Measurements from ENCODE around the gene MGRN1. TPM values are rescaled to one million over a fixed set of nuclear protein-coding genes. Genes with fewer than 3 reads are reported as not detected.

Gene MGRN1
- total RNA-seq, 4 donors from 2014 or later, result 40.3 to 75.6 (median 48.5) TPM

- H3K9me3 ChIP-seq, result no peaks in the 10 kb centered on the region
- TF ChIP-seq CTCF (IDR thresholded peaks at IDR 0.05) (no peak), POLR2A (IDR thresholded peaks at IDR 0.05; ENCODE audit: low read depth) (no peak), EP300 (IDR thresholded peaks at IDR 0.05) (no peak), POLR2AphosphoS5 (IDR thresholded peaks at IDR 0.05) (no peak)
- H3K4me3 ChIP-seq, result no peak overlapping the region
- H3K4me1 ChIP-seq, result peaks cover 26 to 33% (median 30%) of the 10 kb centered on the region in 4 donors
- 93% methylated on average over 36 of the region's 36 CpGs for WGBS
- no peak for DNase-seq (ENCODE audit: extremely low spot score)
- peaks cover 49 to 79% (median 74%) of the 10 kb centered on the region in 4 donors for H3K36me3 ChIP-seq
- H3K27me3 ChIP-seq, result no peaks in the 10 kb centered on the region
- no peak overlapping the region for H3K27ac ChIP-seq (replicated peaks in 1 of 4)
- intact Hi-C loops (cut with DNase I), result no loop called here
These were observed 73.9 kb downstream of the MGRN1 start for GRCh38 chr16:4698321-4699045.

GRCh38 chr16:4699046-4699556 is 74.5 kb downstream of the MGRN1 start:
- peaks cover 24 to 33% (median 28%) of the 10 kb centered on the region in 4 donors for H3K4me1 ChIP-seq
- WGBS, result 94% methylated on average over 17 of the region's 19 CpGs
- no peak for TF ChIP-seq POLR2AphosphoS5 (IDR thresholded peaks at IDR 0.05)
- no peak for TF ChIP-seq CTCF (IDR thresholded peaks at IDR 0.05)
- TF ChIP-seq POLR2A (IDR thresholded peaks at IDR 0.05; ENCODE audit: low read depth), result no peak
- TF ChIP-seq EP300 (IDR thresholded peaks at IDR 0.05), result no peak
- no peak overlapping the region for H3K4me3 ChIP-seq
- no peak overlapping the region for H3K27ac ChIP-seq (replicated peaks in 1 of 4)
- intact Hi-C loops (cut with DNase I), result no loop called here
- DNase-seq (ENCODE audit: extremely low spot score), result no peak
- peaks cover 54 to 85% (median 79%) of the 10 kb centered on the region in 4 donors for H3K36me3 ChIP-seq
- no peaks in the 10 kb centered on the region for H3K9me3 ChIP-seq
- no peaks in the 10 kb centered on the region for H3K27me3 ChIP-seq

GRCh38 chr16:4700380-4700996 is 75.9 kb downstream of the MGRN1 start:
- 96% methylated on average over 13 of the region's 13 CpGs for WGBS
- Histone ChIP-seq H3K36me3 (peaks cover 65 to 99% (median 87%) of the 10 kb centered on the region in 4 donors), H3K27ac (replicated peaks in 1 of 4) (no peak overlapping the region)

GRCh38 chr16:4700997-4701743 is 76.5 kb downstream of the MGRN1 start:
- H3K27me3 ChIP-seq, result no peaks in the 10 kb centered on the region
- no peak overlapping the region for H3K27ac ChIP-seq (replicated peaks in 1 of 4)
- TF ChIP-seq EP300 (IDR thresholded peaks at IDR 0.05) (no peak), POLR2A (IDR thresholded peaks at IDR 0.05; ENCODE audit: low read depth) (no peak), POLR2AphosphoS5 (IDR thresholded peaks at IDR 0.05) (no peak), CTCF (IDR thresholded peaks at IDR 0.05) (no peak)
- intact Hi-C loops (cut with DNase I), result no loop called here
- H3K9me3 ChIP-seq, result no peaks in the 10 kb centered on the region
- WGBS, result 90% methylated on average over 23 of the region's 33 CpGs
- H3K36me3 ChIP-seq, result peaks cover 60 to 100% (median 86%) of the 10 kb centered on the region in 4 donors
- peaks cover 4 to 12% (median 8%) of the 10 kb centered on the region in 4 donors for H3K4me1 ChIP-seq
- DNase-seq (ENCODE audit: extremely low spot score), result no peak
- no peak overlapping the region for H3K4me3 ChIP-seq

More at GRCh38 chr16:4700380-4700996, 75.9 kb downstream of the MGRN1 start:
- Histone ChIP-seq H3K4me3 (no peak overlapping the region), H3K4me1 (peaks cover 10 to 19% (median 14%) of the 10 kb centered on the region in 4 donors), H3K9me3 (no peaks in the 10 kb centered on the region), H3K27me3 (no peaks in the 10 kb centered on the region)
- intact Hi-C loops (cut with DNase I), result no loop called here
- TF ChIP-seq CTCF (IDR thresholded peaks at IDR 0.05) (no peak), POLR2AphosphoS5 (IDR thresholded peaks at IDR 0.05) (no peak), EP300 (IDR thresholded peaks at IDR 0.05) (no peak), POLR2A (IDR thresholded peaks at IDR 0.05; ENCODE audit: low read depth) (no peak)
- no peak for DNase-seq (ENCODE audit: extremely low spot score)

Data from esophagus muscularis mucosa (tissue), 4 donors.